SK-N-DZ (cell line): ENCODE results near the gene SAP30.

Experiments used
- DNase-seq: peaks from one replicate; pipeline ENCODE4 v3.0.0-alpha.2; 2015; ENCODE audit warnings: low spot score

SAP30 gene

DNA sequence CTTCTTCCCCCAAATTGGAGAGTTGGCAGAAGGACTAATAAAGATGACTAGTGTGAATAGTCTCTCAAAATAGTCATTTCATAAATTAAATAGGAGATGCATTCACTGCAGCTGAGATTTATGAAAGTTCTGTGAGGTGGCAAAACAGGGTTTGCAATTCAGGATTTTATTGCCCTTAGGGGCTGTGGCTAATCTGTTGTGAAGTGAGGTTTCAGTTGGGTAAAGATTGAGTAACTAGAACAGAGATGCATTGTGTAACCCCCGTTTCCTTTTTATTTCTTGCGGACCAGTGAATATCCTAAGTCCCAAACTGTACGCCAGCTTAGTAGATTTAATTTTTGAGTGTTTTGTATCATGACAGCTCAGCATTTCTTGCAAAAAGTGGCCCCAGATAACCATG lies 44.3 kb downstream of the SAP30 start:
- no peak for DNase-seq

DNA sequence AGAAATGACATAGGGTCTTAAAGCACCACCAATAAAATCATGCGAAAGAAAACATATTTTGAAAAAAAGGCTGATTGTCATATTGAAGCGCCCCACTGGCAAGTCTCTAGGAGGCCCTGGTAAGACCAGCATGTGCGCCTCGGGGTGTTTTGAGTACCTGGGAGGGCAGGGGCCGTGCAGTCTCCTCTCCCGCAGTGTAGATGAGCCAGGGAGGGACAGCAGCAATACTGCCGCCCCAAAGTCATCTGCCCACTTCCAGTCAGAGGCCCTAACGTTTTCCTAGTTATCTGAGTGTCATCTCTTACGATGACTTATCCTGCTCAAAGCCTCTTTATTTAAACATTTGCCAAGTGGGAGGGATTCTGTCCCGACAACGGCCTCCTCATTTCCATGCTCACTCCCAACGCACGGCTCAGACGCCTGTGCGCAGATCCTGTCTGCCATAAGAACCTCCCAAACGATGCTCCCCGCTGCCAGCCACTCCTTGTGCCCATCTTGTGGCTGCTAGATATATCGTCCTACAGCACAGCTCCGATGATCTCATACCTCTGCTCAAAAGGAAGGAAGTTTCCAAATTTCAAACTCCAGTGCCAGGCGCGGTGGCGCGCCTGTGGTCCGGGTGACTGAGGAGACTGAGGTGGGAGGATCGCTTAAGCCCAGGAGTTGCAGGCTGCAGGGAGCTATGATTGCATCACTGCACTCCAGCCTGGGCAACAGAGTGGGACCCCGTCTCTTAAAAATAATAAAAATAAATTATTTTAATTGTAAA lies 45.3 kb downstream of the SAP30 start:
- no peak for DNase-seq

DNA sequence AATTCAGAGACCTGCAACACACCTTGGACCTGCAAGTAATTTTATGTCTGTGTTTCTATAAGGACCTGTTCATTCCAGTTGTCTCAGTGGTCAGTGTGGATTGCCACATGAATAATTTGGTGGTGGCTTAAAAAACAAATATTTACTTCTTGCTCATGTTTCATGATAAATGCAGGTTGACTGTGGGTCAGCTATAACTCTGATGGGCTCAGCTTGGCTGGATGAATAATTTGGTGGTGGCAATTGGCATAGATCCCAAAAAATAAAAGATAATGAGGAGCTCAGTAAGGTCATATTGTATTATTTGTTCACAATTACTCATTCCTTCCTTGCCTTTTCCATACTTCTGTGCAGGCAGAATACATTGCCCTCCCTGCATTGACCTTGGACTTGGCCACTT lies 47.1 kb downstream of the SAP30 start:
- no peak for DNase-seq

DNA sequence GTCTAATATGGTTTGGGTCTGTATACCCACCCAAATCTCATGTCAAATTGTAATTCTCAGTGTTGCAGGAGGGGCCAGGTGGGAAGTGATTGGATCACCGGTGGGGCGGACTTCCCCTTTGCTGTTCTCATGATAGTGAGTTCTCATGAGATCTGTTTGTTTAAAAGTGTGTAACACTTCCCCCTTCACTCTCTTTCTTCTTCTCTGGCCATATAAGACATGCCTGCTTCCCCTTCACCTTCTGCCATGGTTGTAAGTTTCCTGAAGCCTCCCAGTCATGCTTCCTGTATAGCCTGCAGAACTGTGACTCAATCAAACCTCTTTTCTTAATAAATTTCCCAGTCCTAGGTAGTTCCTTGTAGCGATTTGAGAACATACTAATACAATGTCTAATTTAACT lies 47.9 kb downstream of the SAP30 start:
- no peak for DNase-seq

DNA sequence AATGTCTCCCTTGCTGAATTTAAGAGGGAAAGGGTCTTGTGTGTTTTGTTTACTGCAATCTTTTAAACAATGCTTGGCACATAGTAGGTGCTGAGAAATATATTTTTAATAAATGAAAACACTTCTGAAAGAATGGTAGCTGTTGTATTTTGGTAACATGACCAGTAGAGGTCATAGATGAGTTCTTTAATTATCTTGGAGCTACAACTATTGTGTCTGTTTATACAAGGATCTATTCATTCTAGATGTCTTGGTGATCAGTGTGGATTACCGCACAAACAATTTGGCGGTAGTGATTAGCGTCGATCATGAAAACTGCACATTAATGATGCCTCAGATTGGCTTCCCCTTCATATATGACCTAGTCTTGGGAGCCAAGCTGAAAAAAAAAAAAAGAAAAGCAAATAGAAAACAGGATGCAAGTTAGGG lies 49.6 kb downstream of the SAP30 start:
- DNase-seq, result peak; percentile 41

DNA sequence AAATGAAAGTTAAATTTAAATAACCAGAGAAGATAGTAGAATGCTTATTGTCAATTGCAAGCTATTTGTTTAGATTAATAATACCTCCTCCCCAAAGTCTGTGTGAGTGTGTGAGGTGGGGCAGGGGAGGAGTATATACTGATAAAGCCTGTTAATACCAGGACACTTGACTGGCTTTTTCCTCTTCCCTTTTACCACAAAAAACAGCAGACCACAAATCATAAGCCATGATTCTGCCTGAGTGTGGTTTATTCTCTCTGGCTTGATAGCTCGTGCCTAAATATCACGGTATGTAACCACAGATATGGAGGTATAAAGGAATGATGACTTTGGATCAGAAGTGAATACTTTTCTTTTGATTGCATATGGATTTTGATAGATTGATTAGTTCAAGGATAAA lies 50.0 kb downstream of the SAP30 start:
- DNase-seq, result no peak

DNA sequence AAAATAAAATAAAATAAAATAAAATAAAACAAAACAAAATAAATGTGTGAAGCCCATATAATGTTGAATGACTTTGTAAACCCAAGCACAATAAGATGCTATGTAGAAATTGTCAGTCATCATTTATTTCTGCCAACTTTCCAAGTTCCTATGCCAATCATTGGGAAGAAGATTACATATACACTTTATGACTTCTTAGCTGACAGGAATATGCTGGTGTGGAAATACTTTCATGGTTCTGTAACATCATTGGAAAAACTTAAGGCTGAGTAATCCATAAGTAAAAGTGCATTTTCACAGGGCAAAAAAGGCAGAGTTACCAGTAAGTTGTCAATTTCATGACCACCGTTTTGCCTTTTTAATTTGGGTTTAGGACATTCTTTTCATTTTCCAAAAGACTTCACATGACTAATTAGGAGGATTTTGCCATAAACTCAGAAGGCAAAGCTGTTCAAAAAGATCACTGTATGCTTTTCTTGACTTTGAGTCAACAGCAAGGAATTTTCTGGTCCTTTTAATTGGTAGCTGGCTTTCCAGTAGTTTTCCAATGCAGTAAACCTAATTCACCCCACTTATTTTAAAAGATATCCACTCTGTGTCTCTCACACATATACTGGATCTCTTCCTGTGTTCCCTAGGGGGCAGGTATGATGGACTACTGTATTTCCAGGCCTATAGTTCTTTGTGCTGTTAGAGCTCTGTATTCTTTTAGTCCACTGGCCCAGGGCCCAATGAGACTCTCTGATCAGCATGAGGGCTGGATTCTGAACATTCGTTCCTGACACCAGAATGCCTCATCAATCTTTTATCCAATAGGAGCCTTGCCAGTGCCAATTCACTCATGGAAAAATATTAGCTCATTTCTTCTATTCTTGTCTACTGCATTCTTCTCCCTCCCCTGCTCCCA lies 54.4 kb downstream of the SAP30 start:
- no peak for DNase-seq

DNA sequence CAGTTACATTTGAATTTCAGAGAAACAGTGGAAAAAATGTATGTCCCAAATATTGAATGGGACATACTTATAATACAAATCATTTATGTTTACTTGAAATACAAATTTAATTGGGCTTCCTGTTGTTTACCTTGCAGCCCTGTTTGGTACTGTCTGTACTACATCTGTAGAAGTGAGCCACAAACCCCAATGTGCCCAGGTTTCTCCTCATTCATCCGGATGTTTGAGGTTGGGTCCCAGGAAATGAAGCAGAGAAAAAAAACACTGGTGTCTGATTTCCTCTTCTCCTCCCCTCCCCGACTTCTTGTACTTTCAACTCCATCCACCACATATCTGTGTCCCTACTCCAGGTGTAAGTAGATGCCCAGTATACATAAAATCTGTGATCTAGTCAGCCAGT lies 55.3 kb downstream of the SAP30 start:
- no peak for DNase-seq
